C1 segment of cervical spinal cord (tissue), 14 donors: Measurements from ENCODE around the gene PSTPIP1.

Experiments
- DNase-seq, 14 donors: peaks; one replicate each; lab custom pipeline; 2025; lab: John Stamatoyannopoulos, UW

The PSTPIP1 gene

GRCh38 chr15:77068633-77069032 is 73.7 kb downstream of the PSTPIP1 start:
- DNase-seq: no peak

GRCh38 chr15:77069521-77070121 is 74.7 kb downstream of the PSTPIP1 start:
- peak in 1 of 14 donors; percentile 11 for DNase-seq

GRCh38 chr15:77070180-77070494 is 75.2 kb downstream of the PSTPIP1 start:
- DNase-seq: no peak

- peak; percentile 29 to 91 (median 84) for DNase-seq
Measured at GRCh38 chr15:77070495-77071304, 75.8 kb downstream of the PSTPIP1 start, which contains the start of gene TSPAN3. Gene TSPAN3 (minus strand): TSS chr15:77071109. CDS start chr15:77070954, 155 bp downstream.

GRCh38 chr15:77071305-77072223 is 76.6 kb downstream of the PSTPIP1 start:
- DNase-seq: no peak

- no peak for DNase-seq
Measured at GRCh38 chr15:77074350-77074749, 79.4 kb downstream of the PSTPIP1 start.

GRCh38 chr15:77075528-77075927 is 80.6 kb downstream of the PSTPIP1 start:
- peak in 9 of 14 donors; percentile 8 to 57 (median 30) for DNase-seq

- DNase-seq: peak in 3 of 14 donors; percentile 10 to 45 (median 23)
Measured at GRCh38 chr15:77076323-77076915, 81.5 kb downstream of the PSTPIP1 start.

GRCh38 chr15:77081971-77082370 is 87.0 kb downstream of the PSTPIP1 start:
- no peak for DNase-seq

- DNase-seq: peak in 10 of 14 donors; percentile 15 to 78 (median 44)
Measured at GRCh38 chr15:77083381-77084160, 88.6 kb downstream of the PSTPIP1 start.

- DNase-seq: no peak
Measured at GRCh38 chr15:77084436-77084835, 89.5 kb downstream of the PSTPIP1 start.

GRCh38 chr15:77085297-77085696 is 90.4 kb downstream of the PSTPIP1 start:
- DNase-seq: no peak
